GM12891 (cell line): Measurements from ENCODE around the gene E2F1.

Experiments used
- POLR2A ChIP-seq: IDR thresholded peaks from 2 replicates; pipeline ENCODE4 v1.6.1; 2011; ENCODE audit warnings: low read depth, low read length, control low read depth
- POLR2AphosphoS5 ChIP-seq: IDR thresholded peaks from 2 replicates; pipeline ENCODE4 v1.6.1; 2011; ENCODE audit warnings: low read depth, low read length, control low read depth

DNA sequence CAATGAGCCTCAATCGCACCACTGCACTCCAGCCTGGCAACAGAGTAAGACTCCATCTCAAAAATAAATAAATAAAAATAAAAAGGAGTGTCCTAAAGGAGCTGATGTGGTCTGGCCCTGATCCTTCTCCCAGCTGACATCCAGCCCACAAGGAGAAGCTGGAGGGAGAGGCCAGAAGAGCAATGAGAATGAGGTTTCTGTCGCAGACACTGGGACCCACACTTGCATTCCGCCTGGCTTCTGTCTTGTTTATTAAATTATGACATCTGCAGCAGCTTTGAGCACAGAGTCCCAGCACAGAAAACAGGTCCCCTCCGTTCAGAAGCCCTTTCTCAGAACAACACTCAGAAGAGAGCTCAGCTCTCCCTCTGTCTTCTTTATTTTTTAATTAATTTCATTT is 10.3 kb upstream of the E2F1 start:
- TF ChIP-seq POLR2A (no peak), POLR2AphosphoS5 (no peak)
